Progenitor cell of endocrine pancreas (in vitro differentiated cells): ENCODE results near the gene OR51G2. TPM values are rescaled to one million over a fixed set of nuclear protein-coding genes. Genes with fewer than 3 reads are reported as not detected.

ENCODE experiments used
- DNase-seq: peaks from one replicate; pipeline ENCODE4 v3.0.0; 2021; ENCODE audit warnings: low spot score; ENCODE audit not compliant: unreplicated experiment
- H3K27ac Mint-ChIP-seq: 2 replicates; pipeline ENCODE4 v1.8.0; 2021; ENCODE audit warnings: mild to moderate bottlenecking, moderate library complexity, mixed read lengths
- H3K27me3 Mint-ChIP-seq: 2 replicates; pipeline ENCODE4 v1.8.0; 2021; ENCODE audit warnings: mixed read lengths
- H3K36me3 Mint-ChIP-seq: 2 replicates; pipeline ENCODE4 v1.8.0; 2022; ENCODE audit warnings: mixed read lengths; ENCODE audit not compliant: insufficient read depth
- H3K4me1 Mint-ChIP-seq: 2 replicates; pipeline ENCODE4 v1.8.0; 2021; ENCODE audit warnings: low read depth, mixed read lengths
- H3K4me3 Mint-ChIP-seq: 2 replicates; pipeline ENCODE4 v1.8.0; 2021; ENCODE audit warnings: low read depth, mild to moderate bottlenecking, moderate library complexity, mixed read lengths
- H3K9me3 Mint-ChIP-seq: 2 replicates; pipeline ENCODE4 v1.8.0; 2021; ENCODE audit warnings: low read depth, mixed read lengths
- total RNA-seq: library from RNA; stranded (reverse); gene quantifications from 2 replicates; pipeline ENCODE4 v1.2.1, GENCODE V29; 2021
- TF ChIP-seq, protein P1 (sequence below): fragments of 200-600 bp; sonication (generic); IDR thresholded peaks from one replicate; pipeline ENCODE4 v1.5.0; 2021; ENCODE audit warnings: antibody characterized with exemption, mild to moderate bottlenecking; ENCODE audit not compliant: unreplicated experiment

OR51G2 gene
- total RNA-seq, 1 donor from 2014 or later: not detected

DNA sequence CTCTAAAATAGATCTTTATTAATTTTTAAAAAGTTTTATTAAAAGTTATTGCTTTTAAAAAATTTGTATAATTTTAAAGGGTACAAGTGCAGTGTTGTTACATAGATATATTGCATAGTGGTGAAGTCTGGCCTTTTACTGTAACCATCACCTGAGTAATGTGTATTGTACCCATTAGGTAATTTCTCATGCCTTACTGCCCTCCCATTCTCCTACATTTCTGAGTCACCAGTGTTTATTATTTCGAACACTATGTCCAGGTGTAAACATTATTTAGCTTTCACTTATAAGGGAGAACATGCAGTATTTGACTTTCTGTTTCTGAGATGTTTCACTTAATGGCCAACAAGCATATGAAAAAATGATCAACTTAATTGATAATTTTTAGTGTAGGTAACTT, 2.6 kb upstream of the OR51G2 start:
- Mint-ChIP-seq H3K27me3 (peaks cover 6% of the 10 kb centered on the region), H3K4me1 (no peaks in the 10 kb centered on the region), H3K27ac (no peak overlapping the region), H3K4me3 (no peak overlapping the region), H3K36me3 (no peaks in the 10 kb centered on the region), H3K9me3 (no peaks in the 10 kb centered on the region)
- TF ChIP-seq, protein P1, sequence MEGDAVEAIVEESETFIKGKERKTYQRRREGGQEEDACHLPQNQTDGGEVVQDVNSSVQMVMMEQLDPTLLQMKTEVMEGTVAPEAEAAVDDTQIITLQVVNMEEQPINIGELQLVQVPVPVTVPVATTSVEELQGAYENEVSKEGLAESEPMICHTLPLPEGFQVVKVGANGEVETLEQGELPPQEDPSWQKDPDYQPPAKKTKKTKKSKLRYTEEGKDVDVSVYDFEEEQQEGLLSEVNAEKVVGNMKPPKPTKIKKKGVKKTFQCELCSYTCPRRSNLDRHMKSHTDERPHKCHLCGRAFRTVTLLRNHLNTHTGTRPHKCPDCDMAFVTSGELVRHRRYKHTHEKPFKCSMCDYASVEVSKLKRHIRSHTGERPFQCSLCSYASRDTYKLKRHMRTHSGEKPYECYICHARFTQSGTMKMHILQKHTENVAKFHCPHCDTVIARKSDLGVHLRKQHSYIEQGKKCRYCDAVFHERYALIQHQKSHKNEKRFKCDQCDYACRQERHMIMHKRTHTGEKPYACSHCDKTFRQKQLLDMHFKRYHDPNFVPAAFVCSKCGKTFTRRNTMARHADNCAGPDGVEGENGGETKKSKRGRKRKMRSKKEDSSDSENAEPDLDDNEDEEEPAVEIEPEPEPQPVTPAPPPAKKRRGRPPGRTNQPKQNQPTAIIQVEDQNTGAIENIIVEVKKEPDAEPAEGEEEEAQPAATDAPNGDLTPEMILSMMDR: no peak
- no peak for DNase-seq

DNA sequence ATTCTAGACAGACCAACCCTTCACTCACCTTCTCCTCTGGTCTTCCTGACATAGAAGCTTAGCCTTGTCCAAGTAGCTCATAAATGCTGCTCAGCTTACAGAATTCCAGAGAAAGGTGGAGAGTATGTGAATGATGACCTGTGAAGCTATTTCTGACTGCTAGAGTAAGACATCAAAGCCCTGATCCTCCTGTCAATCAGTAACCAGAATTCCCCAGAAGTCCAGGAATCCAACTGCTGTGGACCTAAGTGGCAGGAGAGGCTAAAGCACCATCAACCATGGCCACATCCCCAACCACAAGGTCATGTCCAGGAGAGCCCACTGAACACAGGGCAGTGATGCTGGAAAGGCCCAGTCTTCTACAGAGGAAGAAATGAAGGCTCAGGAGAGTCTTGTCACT, 2.6 kb downstream of the OR51G2 start:
- no peaks in the 10 kb centered on the region for H3K9me3 Mint-ChIP-seq
- H3K27me3 Mint-ChIP-seq: no peaks in the 10 kb centered on the region
- H3K4me1 Mint-ChIP-seq: peaks cover 2% of the 10 kb centered on the region
- DNase-seq: no peak
- no peak overlapping the region for H3K4me3 Mint-ChIP-seq
- no peaks in the 10 kb centered on the region for H3K36me3 Mint-ChIP-seq
- no peak overlapping the region for H3K27ac Mint-ChIP-seq
- TF ChIP-seq, protein P1: no peak

DNA sequence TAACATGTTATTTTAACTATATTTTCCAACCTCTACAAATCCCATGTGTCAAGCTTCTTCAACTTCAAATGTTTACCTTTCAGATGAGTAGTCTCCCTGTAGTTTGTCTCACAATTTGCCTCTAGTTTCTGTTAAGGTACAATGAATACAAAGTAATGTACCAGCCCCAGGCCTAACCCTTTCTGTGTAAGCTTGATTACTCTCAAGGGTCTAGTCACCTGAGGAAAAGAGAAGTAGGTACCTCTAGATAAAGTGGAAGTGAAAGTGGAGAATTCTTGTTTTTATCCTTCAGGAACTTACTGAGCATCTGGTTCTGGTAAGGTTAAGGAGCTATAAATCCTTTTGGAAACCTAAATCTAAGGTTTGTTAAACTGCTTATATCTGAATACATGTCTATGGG, 15.7 kb downstream of the OR51G2 start, which contains the start of gene OR51A7:
Gene OR51A7 (plus strand): TSS at position 300 of the 400 bp plus-strand sequence. CDS start 3,587 bp downstream, outside the sequence.
- DNase-seq: no peak
- no peaks in the 10 kb centered on the region for H3K27me3 Mint-ChIP-seq
- TF ChIP-seq, protein P1: no peak
- H3K4me1 Mint-ChIP-seq: peaks cover 3% of the 10 kb centered on the region
- H3K27ac Mint-ChIP-seq: no peak within 1 kb of the TSS
- peaks cover 14% of the 10 kb centered on the region for H3K9me3 Mint-ChIP-seq
- no peaks in the 10 kb centered on the region for H3K36me3 Mint-ChIP-seq
- H3K4me3 Mint-ChIP-seq: no peak within 1 kb of the TSS

DNA sequence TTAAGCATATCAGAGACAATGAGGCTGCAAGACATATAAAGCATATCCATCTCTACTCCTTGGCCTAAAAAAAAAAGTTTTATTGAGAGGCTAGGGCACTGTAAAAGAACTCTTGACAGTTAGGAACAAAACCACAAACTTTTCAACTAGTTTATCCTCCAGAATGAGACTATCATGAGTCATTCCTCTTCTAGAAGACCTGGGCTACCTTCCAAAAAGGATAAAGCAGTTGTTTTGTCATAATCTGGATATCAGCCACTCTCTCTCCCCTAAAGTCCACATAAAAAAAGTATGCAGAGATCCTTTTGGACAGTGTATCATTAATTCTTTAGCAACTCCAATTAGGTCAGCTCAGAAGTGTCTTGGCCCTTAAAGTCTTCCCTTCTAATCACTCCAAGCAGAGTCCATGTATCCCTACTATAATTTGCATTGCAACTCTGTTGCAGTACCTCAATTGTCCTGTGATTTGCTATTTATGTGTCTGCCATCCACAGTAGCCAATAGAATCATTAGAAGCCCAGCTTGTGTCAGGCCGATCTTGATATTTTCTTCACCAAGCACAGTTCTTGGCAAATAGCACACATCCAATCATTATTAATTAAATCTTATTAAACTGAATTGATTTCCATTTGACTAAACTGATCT, 27.0 kb downstream of the OR51G2 start:
- Mint-ChIP-seq H3K4me3 (no peak overlapping the region), H3K4me1 (no peaks in the 10 kb centered on the region), H3K36me3 (no peaks in the 10 kb centered on the region), H3K27ac (no peak overlapping the region), H3K27me3 (no peaks in the 10 kb centered on the region), H3K9me3 (no peaks in the 10 kb centered on the region)
- TF ChIP-seq, protein P1: peak; percentile 25
- DNase-seq: no peak

DNA sequence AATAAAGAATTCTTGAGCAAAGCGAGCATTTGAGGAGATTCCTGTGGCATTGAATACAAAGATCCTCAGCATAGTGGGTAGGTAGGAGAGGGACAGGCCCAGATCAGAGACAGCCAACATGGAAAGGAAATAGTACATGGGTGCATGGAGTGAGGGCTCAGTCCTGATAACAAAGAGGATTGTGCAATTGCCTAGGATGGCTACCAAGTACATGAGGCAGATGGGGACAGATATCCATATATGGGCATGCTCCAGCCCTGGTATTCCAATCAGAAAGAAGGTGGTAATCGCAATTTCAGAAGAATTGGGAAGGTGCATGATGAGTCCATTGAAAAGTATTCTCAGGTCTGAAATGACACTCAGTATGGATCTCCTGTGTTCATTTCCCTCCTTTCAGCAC, 28.9 kb downstream of the OR51G2 start:
- no peaks in the 10 kb centered on the region for H3K27me3 Mint-ChIP-seq
- DNase-seq: no peak
- H3K9me3 Mint-ChIP-seq: no peaks in the 10 kb centered on the region
- no peak overlapping the region for H3K27ac Mint-ChIP-seq
- H3K36me3 Mint-ChIP-seq: no peaks in the 10 kb centered on the region
- H3K4me3 Mint-ChIP-seq: no peak overlapping the region
- no peaks in the 10 kb centered on the region for H3K4me1 Mint-ChIP-seq
- TF ChIP-seq, protein P1: no peak
